ENCODE results near the gene ADCY3. TPM values are rescaled to one million over a fixed set of nuclear protein-coding genes. Genes with fewer than 3 reads are reported as not detected.

Gene ADCY3
- polyA plus RNA-seq, 1 donor from 2014 or later: 28.8 TPM

- Histone ChIP-seq H2AFZ (ENCODE audit: low read depth, low read length) (no peak overlapping the region), H3K27me3 (ENCODE audit: insufficient read depth, low read depth, low read length) (no peaks in the 10 kb centered on the region), H3F3A (ENCODE audit: insufficient read depth, low read length, poor library complexity, severe bottlenecking) (no peaks in the 10 kb centered on the region), H3K9me3 (ENCODE audit: low read length) (peaks cover 5% of the 10 kb centered on the region), H3K4me3 (ENCODE audit: low read length) (no peak overlapping the region), H3K36me3 (ENCODE audit: insufficient read depth, low read length) (peaks cover 40% of the 10 kb centered on the region), H3K9ac (ENCODE audit: low read length) (no peak overlapping the region), H4K20me1 (ENCODE audit: insufficient read depth) (no peaks in the 10 kb centered on the region), H3K4me2 (ENCODE audit: low read length) (no peak overlapping the region), H3K79me2 (replicated peaks; ENCODE audit: insufficient read depth, low read length) (no peaks in the 10 kb centered on the region), H3K9me2 (ENCODE audit: insufficient read depth, low read length) (no peaks in the 10 kb centered on the region), H3K27ac (ENCODE audit: low read length) (no peak overlapping the region)
- TF ChIP-seq TAF1 (IDR thresholded peaks at IDR 0.05; ENCODE audit: low read depth) (no peak), SMC3 (conservative IDR thresholded peaks at IDR 0.05; ENCODE audit: poor library complexity) (no peak), EP300 (conservative IDR thresholded peaks at IDR 0.05; ENCODE audit: poor library complexity, severe bottlenecking) (no peak), POLR2AphosphoS5 (IDR thresholded peaks at IDR 0.05) (no peak), MXI1 (conservative IDR thresholded peaks at IDR 0.05; ENCODE audit: poor library complexity, severe bottlenecking) (no peak), REST (IDR thresholded peaks at IDR 0.05; ENCODE audit: borderline replicate concordance) (no peak), EZH2 (IDR thresholded peaks at IDR 0.05; ENCODE audit: borderline replicate concordance, insufficient read depth, low read length, poor library complexity, severe bottlenecking) (no peak), CTCF (IDR thresholded peaks at IDR 0.05; ENCODE audit: poor library complexity, severe bottlenecking) (no peak), RAD21 (conservative IDR thresholded peaks at IDR 0.05) (no peak)
Measured at GRCh38 chr2:24955921-24956320, 35.9 kb upstream of the ADCY3 start.

DNA sequence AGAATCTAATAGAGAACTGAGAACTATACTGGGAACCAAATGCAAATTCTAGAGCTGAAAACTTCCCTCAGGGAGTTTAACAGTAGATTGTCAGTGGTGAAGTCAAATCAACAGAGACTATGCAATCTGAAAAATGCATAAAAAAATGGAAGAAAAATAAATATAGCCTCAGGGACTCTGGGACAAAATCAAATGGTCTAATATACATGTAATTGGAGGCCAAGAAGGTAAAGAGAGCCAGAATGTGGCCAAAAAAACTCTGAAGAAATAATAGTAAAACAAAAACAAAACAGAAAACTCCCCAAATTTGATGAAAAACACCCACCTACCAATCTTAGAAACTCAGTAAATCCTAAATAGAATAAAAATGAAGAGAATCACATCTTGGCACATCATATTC, 35.2 kb upstream of the ADCY3 start:
- Histone ChIP-seq H3K27ac (ENCODE audit: low read length) (no peak overlapping the region), H3K4me3 (ENCODE audit: low read length) (no peak overlapping the region), H2AFZ (ENCODE audit: low read depth, low read length) (no peak overlapping the region), H3F3A (ENCODE audit: insufficient read depth, low read length, poor library complexity, severe bottlenecking) (no peaks in the 10 kb centered on the region), H3K9me3 (ENCODE audit: low read length) (peaks cover 5% of the 10 kb centered on the region), H3K27me3 (ENCODE audit: insufficient read depth, low read depth, low read length) (no peaks in the 10 kb centered on the region), H3K4me2 (ENCODE audit: low read length) (no peak overlapping the region), H4K20me1 (ENCODE audit: insufficient read depth) (no peaks in the 10 kb centered on the region), H3K79me2 (replicated peaks; ENCODE audit: insufficient read depth, low read length) (no peaks in the 10 kb centered on the region), H3K9me2 (ENCODE audit: insufficient read depth, low read length) (no peaks in the 10 kb centered on the region), H3K36me3 (ENCODE audit: insufficient read depth, low read length) (peaks cover 41% of the 10 kb centered on the region), H3K9ac (ENCODE audit: low read length) (no peak overlapping the region)
- TF ChIP-seq SMC3 (conservative IDR thresholded peaks at IDR 0.05; ENCODE audit: poor library complexity): no peak
- no peak for TF ChIP-seq TAF1 (IDR thresholded peaks at IDR 0.05; ENCODE audit: low read depth)
- TF ChIP-seq EZH2 (IDR thresholded peaks at IDR 0.05; ENCODE audit: borderline replicate concordance, insufficient read depth, low read length, poor library complexity, severe bottlenecking): no peak
- TF ChIP-seq RAD21 (conservative IDR thresholded peaks at IDR 0.05): no peak
- TF ChIP-seq MXI1 (conservative IDR thresholded peaks at IDR 0.05; ENCODE audit: poor library complexity, severe bottlenecking): no peak
- no peak for TF ChIP-seq REST (IDR thresholded peaks at IDR 0.05; ENCODE audit: borderline replicate concordance)
- TF ChIP-seq EP300 (conservative IDR thresholded peaks at IDR 0.05; ENCODE audit: poor library complexity, severe bottlenecking): no peak
- no peak for TF ChIP-seq CTCF (IDR thresholded peaks at IDR 0.05; ENCODE audit: poor library complexity, severe bottlenecking)
- TF ChIP-seq POLR2AphosphoS5 (IDR thresholded peaks at IDR 0.05): no peak

Data from neural cell (in vitro differentiated cells).